CD4-positive, alpha-beta T cell treated with Interleukin-4 for 4 hours (primary cell): ENCODE data around the gene C4orf51.

Experiments used
- DNase-seq: peaks from one replicate; pipeline ENCODE4 v3.0.0-alpha.2; 2020

Gene C4orf51

GRCh38 chr4:145760961-145761929 lies 81.3 kb downstream of the C4orf51 start:
- DNase-seq = no peak

- DNase-seq = no peak
Observed at GRCh38 chr4:145762719-145763118, 82.8 kb downstream of the C4orf51 start.

GRCh38 chr4:145763399-145763798 lies 83.5 kb downstream of the C4orf51 start:
- DNase-seq = no peak

GRCh38 chr4:145766273-145766672 lies 86.3 kb downstream of the C4orf51 start:
- no peak for DNase-seq

GRCh38 chr4:145769450-145770037 lies 89.6 kb downstream of the C4orf51 start:
- DNase-seq = no peak

GRCh38 chr4:145770124-145770523 lies 90.2 kb downstream of the C4orf51 start:
- DNase-seq = no peak

GRCh38 chr4:145772347-145772746 lies 92.4 kb downstream of the C4orf51 start:
- no peak for DNase-seq

- DNase-seq = no peak
Observed at GRCh38 chr4:145773581-145774234, 93.8 kb downstream of the C4orf51 start.

- DNase-seq = no peak
Observed at GRCh38 chr4:145774473-145774872, 94.5 kb downstream of the C4orf51 start.

- no peak for DNase-seq
Observed at GRCh38 chr4:145775406-145775805, 95.5 kb downstream of the C4orf51 start.

GRCh38 chr4:145776208-145776607 lies 96.3 kb downstream of the C4orf51 start:
- DNase-seq = no peak

GRCh38 chr4:145779319-145779801 lies 99.4 kb downstream of the C4orf51 start:
- DNase-seq = no peak

GRCh38 chr4:145781351-145781750 lies 101.4 kb downstream of the C4orf51 start:
- no peak for DNase-seq
